Peyer's patch (tissue), 4 donors: ENCODE results near the gene BRCA2.
"Not testable (repeated sequence)": the region's sequence is repeated elsewhere in the genome, so short reads cannot be mapped to it uniquely, and the experiment has no call there.

ENCODE experiments used
- POLR2A ChIP-seq, 2 donors: fragments of 450-650 bp; IDR thresholded peaks; one replicate each; pipeline ENCODE4 v1.5.1; 2017; ENCODE audit warnings: antibody characterized with exemption in 2 of 2, mild to moderate bottlenecking in 2 of 2, moderate library complexity in 2 of 2
- TF ChIP-seq, protein P1 (sequence below), 6 experiments: fragments of 450-650 bp in 4 of 6; fragments of 200-600 bp in 2 of 6; sonication (generic) in 1 of 6; IDR thresholded peaks; one replicate each; pipeline ENCODE4 v1.5.1; 2017 to 2019; ENCODE audit warnings: antibody characterized with exemption in 6 of 6, mild to moderate bottlenecking in 3 of 6, moderate library complexity in 1 of 6

DNA sequence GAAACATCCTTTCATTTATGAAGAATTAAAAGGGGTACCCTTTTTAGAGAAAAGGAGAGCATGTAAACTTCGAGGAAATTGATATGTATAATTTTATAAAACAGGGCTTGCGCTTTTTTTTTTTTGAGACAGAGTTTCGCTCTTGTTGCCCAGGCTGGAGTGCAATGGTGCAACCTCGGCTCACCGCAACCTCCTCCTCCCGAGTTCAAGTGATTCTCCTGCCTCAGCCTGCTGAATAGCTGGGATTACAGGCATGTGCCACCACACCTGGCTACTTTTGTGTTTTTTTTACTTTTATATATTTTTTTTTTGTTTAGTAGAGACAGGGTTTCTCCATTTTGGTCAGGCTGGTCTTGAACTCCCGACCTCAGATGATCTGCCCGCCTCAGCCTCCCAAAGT lies 40.6 kb downstream of the BRCA2 start:
- TF ChIP-seq, protein P1, sequence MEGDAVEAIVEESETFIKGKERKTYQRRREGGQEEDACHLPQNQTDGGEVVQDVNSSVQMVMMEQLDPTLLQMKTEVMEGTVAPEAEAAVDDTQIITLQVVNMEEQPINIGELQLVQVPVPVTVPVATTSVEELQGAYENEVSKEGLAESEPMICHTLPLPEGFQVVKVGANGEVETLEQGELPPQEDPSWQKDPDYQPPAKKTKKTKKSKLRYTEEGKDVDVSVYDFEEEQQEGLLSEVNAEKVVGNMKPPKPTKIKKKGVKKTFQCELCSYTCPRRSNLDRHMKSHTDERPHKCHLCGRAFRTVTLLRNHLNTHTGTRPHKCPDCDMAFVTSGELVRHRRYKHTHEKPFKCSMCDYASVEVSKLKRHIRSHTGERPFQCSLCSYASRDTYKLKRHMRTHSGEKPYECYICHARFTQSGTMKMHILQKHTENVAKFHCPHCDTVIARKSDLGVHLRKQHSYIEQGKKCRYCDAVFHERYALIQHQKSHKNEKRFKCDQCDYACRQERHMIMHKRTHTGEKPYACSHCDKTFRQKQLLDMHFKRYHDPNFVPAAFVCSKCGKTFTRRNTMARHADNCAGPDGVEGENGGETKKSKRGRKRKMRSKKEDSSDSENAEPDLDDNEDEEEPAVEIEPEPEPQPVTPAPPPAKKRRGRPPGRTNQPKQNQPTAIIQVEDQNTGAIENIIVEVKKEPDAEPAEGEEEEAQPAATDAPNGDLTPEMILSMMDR (IDR thresholded peaks at IDR 0.05) = not testable (repeated sequence)
- not testable (repeated sequence) for TF ChIP-seq POLR2A (IDR thresholded peaks at IDR 0.05)
